SK-N-SH (cell line): Measurements from ENCODE around the gene PIK3R1.

Source experiments
- CTCF ChIP-seq: fragments of 200-600 bp; sonication (generic); IDR thresholded peaks from 2 replicates; pipeline ENCODE4 v1.6.1; 2017; ENCODE audit warnings: antibody characterized with exemption, mild to moderate bottlenecking, moderate library complexity
- FOXJ3 ChIP-seq: sonication (generic); formaldehyde crosslinking; IDR thresholded peaks from 2 replicates; pipeline ENCODE4 v1.5.1; 2020; ENCODE audit warnings: mild to moderate bottlenecking, missing genetic modification reagents
- REST ChIP-seq: IDR thresholded peaks from 2 replicates; pipeline ENCODE4 v1.6.1; 2012; ENCODE audit warnings: mild to moderate bottlenecking, low read depth, low read length, moderate library complexity
- RFX5 ChIP-seq: IDR thresholded peaks from 2 replicates; pipeline ENCODE4 v1.6.1; 2012; ENCODE audit warnings: mild to moderate bottlenecking, improper control_type of control experiment, low read length
- TEAD4 ChIP-seq: IDR thresholded peaks from 2 replicates; pipeline ENCODE4 v1.4.0; 2012; ENCODE audit warnings: mild to moderate bottlenecking, borderline replicate concordance; ENCODE audit not compliant: insufficient read depth
- YY1 ChIP-seq: IDR thresholded peaks from 2 replicates; pipeline ENCODE4 v1.4.0; 2012; ENCODE audit warnings: low read depth, mild to moderate bottlenecking

- TF ChIP-seq FOXJ3 (CRISPR knock-in tag) (no peak), REST (no peak), CTCF (no peak), TEAD4 (no peak), YY1 (no peak), RFX5 (no peak)
Observed at GRCh38 chr5:68215898-68216244, 315 bp downstream of the PIK3R1 start.
